HL-60/S4 (cell line): ENCODE results near the gene CEP128.

Experiments used
- in situ Hi-C: fragments of 300-500 bp; cut with MboI; formaldehyde crosslinking; loops from 2 replicates; pipeline ENCODE4 v1.14.3; 2022; ENCODE audit warnings: low sequenced_read_pairs

The CEP128 gene

DNA sequence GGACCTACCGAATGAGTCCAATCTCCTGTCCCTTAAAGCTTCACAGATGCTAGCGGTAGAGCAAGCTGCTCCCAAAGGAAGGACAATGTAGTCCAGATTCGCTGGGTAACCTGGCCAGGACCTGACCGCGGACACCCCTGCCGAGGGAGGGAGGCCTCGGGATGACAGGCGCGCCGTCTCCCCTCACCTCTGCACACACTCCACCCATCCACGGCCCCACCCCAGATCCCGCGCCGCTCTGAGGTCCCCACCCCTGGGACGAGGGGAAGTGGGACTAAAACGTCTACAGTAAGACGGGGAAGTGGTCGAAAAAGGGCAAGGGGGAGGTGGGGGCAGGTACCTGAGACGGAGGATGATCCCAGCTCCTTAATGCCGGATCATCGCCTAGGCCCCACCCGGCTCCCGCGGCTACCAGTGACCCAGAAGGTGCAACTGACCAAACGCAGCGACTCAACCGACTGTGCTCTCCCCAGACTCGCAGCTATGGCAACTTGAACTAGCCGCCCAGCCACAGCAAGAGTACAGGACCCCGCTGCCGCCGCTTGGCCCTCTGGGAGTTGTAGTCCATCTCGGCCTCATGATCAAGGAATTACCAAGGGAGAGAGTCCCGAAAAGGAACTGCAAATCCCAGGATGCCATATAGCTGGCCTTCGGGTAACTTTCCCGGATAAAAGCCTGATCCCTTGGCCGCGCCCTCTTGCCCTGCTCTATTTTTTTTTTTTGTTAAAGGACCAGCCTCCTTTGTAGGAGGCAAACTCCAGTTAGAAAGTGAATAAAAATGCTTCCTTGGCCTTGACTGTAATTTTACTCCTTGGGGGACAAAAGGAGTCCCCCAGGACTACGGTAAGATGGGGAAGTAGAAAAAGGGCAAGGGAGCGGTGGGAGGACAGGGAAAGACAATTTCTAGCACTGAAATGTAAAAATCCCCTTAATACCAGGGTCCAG lies at the start of gene CEP128:
Gene CEP128, minus strand, starts transcription at position 498 of the 945 bp plus-strand sequence.
- in situ Hi-C loops, result no loop called here

- in situ Hi-C loops, result no loop called here
These were observed 47.3 kb upstream of the CEP128 start for GRCh38 chr14:80988735-80989429.

DNA sequence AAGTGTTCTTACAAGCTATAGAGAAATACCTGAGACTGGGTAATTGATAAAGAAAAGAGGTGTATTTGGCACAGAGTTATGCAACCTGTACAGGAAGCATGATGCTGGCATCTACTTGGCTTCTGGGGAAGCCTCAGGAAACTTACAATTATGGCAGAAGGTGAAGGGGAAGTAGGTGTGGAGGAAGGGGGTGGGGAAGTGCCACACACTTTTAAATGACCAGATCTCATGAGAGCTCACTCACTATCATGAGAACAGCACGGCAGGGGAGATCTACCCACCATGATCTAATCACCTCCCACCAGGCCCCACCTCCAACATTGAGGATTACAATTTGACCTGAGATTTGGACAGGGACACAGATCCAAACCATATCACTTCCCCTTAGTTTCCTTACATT lies 46.7 kb upstream of the CEP128 start:
- in situ Hi-C loops, result no loop called here

DNA sequence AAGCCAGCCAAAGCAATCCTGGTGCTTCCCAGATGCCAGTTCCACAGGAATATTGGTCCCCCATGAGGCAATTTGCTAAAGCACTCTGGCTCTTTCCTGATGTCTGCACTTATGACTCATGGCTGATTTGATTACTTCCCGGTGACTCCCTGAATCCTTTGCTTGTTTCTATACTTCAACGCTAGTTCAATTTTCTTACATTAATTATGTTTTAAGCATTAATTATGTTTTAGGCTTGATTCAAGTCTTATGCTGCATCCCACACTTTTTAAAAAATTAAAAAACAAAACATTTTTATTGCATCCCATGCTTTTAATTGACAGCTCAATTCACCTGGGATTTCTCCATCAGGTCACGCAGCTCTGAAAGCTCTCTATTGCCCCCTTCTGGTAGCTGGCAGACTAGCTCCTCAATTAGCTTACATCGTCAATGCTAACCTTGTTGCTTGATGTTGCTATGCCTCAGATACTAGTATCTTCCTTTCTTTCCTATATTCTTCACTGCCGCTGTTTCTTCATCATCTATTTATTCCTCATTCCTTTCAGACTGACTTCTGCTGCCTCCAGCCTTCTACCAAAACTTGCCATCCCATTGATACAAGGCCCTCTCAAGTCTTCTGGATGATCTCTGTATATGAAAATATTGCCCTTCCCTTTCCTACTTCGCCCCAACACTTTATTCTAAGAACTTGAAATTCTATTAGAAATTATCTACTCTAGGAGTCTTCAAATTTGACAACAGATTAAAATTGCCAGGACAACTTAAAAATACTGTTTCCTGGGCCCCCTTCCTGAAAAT lies 45.9 kb upstream of the CEP128 start:
- in situ Hi-C loops, result no loop called here

DNA sequence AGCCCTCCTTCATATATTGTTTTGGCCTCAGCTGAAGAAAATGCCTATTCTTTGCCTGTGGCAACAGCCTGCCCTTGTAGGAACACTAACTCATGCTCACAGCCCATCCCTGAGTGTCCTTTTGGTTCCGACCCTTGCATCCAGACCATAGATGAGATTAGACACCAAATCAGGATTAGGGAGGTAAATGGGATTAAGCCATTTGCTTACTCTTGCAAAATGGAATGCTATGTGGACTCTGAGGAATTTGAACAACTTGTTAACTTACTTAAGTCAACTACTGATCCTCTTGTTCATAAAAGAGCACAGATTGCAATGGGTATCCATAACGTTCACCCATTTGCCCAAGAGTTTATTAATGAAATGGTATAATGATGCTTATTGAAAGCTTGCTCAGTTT lies 41.2 kb upstream of the CEP128 start:
- in situ Hi-C loops, result no loop called here

GRCh38 chr14:80981673-80982072 lies 40.1 kb upstream of the CEP128 start:
- in situ Hi-C loops, result no loop called here

- in situ Hi-C loops, result no loop called here
These were observed 39.6 kb upstream of the CEP128 start for GRCh38 chr14:80981156-80981555.

DNA sequence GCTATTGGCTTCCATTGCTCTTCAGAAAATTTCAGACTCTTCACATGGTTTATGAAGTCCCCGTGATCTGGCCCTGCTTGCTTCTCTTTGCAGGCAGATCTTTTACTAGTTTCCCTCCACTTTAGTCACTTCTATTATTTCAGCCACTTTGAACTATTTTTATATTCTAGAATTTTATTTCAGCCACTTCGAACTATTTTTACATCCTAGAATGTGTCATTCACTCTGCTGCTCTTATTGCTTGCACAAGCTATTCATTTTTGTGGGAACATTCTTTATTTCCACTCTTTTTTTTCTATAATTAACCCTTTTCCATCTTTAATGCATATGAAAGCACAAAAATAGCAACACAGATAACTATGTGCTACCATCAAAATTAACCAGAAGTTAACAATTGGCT lies 38.4 kb upstream of the CEP128 start:
- in situ Hi-C loops, result no loop called here

- in situ Hi-C loops, result no loop called here
These were observed 36.9 kb upstream of the CEP128 start for GRCh38 chr14:80978403-80978802.

DNA sequence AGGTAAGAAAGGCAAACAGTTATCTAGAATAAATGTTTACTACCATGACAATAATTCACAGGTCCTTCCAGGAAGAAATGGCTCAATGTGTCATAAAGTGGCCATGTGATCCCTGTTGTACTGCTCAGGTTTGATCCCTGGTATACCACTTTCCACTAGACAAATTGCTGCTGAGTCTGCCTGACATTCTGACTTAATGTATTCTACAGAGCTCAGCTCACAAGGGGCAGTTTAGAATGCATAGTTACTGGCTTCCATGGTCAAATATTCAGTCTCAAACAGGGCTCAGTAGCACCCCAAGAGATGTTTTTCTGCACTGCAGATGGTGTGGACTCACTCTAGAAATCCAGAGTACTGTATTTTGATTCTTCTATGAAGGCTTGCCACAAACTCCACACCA lies 35.7 kb upstream of the CEP128 start:
- in situ Hi-C loops, result no loop called here

DNA sequence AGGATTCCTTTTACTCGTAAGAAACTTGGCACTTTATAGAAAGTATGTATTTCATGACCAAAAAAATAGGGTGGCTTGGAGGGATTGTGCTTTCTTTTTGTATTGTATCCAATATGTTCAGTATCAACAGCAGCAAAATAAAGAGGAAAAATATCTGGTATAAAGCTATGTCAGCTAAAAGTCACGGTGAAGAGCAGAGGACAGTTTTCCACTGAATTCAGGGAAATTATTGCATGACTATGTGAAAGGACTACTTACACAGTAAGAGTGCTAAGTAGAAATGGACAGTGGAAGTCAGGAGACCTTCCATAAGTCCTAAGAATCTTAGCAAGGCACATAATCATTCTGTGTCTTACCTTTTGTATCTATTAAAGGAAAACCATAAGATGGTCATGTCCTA lies 33.1 kb upstream of the CEP128 start:
- in situ Hi-C loops, result no loop called here

DNA sequence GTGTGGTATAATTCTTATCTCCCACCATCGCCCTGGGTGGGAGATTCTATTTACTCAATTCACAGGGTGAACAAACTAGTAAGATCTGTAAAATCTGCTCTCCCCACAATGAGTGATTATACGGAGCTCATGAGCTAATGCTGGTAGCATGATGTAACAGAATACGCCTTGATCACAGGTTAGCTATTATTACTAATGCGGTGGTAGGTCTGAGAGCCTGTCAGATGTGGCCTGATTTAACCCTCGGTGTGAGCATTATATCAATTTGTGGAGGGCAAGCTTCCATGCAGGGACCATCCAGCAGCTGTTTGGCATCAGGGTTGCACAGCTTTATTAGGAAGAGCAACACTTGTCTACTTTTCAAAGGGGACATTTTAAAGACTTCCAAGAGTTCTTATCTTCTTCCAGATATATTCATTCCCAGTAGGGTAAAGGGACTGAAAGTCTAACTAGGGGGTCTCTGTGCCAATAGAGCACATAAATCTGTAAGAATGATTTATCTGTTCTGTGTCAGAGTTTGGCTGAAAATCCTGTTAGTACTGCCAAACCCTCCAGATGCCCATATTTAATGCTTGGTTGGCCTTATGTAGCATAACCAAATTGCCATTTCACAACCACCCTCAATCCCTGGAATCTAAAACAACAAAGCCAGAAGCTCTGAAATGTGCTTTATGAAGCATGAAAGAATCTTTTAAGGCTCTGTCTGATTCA lies 32.5 kb upstream of the CEP128 start:
- in situ Hi-C loops, result no loop called here

DNA sequence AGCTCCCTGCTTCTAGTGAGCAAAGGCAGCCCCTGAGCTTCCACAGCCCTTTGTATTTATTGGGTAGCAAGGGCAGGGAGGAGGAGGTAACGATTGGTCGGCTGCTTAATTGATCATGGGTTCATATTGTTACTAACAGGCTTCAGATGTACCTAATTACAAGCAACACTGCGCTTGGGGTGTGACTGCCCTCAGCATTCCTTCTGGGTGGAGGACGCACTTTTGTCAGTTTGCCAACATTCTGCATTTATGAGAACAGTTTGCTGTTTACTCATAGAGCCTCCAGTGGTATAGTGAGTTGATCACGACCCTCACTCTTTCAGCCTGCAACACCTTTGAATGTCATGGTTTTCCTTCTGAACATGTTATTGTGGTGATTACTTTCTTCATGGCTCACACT lies 23.5 kb upstream of the CEP128 start:
- in situ Hi-C loops, result no loop called here

DNA sequence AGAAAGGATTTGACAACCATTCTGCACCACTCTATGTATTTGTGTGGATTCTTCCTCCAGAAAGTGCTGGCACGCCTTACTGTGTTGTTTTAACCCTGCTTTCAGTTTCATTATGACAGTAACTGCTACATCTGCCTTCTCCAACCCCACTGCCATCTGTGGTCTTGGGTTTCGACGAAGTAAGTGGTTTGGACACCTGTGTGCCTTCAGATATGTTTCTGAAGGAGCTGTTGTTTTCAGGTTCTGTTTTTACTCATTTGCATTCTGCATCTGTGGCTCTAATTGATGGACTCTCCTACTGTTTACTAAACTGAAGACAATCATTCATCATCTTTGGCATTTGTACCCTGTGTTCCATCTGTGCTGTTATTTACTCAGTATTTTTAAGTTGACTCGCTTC lies 18.0 kb upstream of the CEP128 start:
- in situ Hi-C loops, result no loop called here

DNA sequence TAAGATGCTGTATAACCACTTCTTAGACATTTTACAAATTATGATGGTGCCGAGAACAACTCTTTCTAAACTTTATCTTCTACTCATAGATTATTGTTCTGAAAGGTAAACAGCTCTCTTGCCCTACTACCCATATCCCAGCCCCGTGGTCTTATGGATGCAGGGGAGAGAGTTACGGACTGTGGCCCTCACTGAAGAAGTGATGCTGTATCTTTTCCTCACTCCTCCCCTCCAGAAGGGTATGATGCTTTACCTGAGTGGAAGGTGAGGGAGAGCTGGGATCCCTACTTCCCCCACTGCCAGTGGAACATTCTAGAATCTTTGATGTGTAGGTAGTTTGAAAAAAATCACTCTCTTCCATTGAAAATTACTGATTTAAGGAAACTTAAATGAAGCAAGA lies 17.4 kb upstream of the CEP128 start:
- in situ Hi-C loops, result no loop called here

DNA sequence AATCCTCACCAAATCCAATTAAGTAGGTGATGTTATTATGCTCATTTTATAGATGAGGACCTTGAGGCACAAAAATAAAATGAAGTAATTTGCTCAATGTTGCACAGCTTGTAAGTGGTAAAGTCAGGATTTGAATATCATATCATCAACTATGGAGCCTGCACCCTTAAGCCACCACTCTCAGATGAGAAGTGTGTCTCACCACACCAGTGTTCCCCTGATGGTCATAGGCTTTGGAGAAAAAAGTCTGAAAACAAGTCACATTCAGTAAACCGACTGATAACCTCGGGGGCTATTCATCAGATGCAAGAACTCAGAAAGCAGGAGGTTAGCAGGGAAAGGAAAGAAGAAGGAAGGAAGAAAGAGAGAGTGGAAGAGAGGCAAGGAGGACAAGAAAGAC lies 16.7 kb upstream of the CEP128 start:
- in situ Hi-C loops, result no loop called here

GRCh38 chr14:80957613-80958012 lies 16.1 kb upstream of the CEP128 start:
- in situ Hi-C loops, result no loop called here

- in situ Hi-C loops, result no loop called here
These were observed 15.4 kb upstream of the CEP128 start for GRCh38 chr14:80956922-80957321.

GRCh38 chr14:80956102-80956501 lies 14.6 kb upstream of the CEP128 start:
- in situ Hi-C loops, result no loop called here

DNA sequence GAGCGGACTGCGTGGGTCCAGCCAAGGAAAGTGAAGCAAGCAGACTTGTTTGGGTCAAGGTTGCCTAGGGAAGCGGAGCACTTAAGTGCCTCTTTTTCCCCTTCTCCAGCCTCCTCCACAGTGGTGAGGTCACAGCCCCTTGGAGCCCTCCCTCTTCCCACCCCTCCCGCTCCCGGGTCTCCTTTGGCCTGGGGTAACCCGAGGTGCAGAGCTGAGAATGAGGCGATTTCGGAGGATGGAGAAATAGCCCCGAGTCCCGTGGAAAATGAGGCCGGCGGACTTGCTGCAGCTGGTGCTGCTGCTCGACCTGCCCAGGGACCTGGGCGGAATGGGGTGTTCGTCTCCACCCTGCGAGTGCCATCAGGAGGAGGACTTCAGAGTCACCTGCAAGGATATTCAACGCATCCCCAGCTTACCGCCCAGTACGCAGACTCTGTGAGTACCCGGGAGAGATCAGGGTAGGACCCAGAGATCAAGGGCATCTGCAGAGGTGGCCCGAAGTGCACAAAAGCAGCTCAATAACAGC lies 13.9 kb upstream of the CEP128 start, which contains the start of gene TSHR:
Gene TSHR, plus strand, starts transcription at position 206 of the 526 bp plus-strand sequence. Its CDS starts 60 bp downstream, at position 266.
- in situ Hi-C loops, result no loop called here
